ENCODE data around the gene ERBB2.

Gene ERBB2

DNA sequence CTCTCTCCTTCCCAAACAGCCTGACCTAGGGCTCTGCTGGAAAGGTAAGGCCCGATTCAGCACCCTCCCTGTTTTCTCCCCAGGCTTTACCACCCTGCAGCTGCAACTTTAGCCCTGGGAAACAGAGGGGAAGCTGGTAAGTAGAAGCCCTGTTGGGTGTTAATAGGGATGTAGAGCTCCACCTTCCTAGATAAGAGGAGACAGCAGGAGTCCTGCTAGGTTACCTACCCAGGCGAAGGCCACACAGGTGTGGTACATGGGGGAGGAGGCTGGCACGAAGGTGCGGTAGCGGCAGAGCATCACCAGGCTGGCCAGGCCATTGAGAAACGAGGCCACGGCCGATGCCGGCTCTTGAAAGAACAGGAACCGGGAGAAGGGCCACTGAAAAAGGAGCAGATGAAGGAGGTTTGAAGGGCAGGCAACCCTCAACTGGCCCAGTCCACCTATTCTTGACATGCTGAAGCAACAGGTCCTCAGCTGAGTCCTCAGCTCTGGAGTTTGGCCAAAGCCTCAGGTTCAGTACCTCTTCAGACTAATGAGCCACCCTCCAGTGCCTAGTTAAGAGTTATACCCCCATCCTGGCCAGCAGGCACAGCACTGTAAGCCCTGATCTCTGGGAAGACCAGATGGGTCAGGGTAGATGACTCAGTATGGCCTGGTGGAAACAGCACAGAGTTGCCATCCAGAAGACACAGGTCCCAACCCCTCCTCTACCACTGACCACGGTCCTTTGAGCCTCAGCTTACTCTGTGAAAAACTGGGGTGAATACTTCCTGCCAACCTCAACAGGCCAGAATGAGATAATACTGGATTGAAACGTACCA is 15.3 kb upstream of the ERBB2 start:
- Histone ChIP-seq H2AFZ (ENCODE audit: low read length) (no peak overlapping the region), H3K27ac (ENCODE audit: low read length) (no peak overlapping the region), H3K79me2 (ENCODE audit: low read length) (no peaks in the 10 kb centered on the region), H3K4me3 (ENCODE audit: low read length) (no peak overlapping the region), H3K9me2 (replicated peaks; ENCODE audit: insufficient read depth, low read length) (no peaks in the 10 kb centered on the region), H3K4me2 (ENCODE audit: low read depth, low read length) (no peak overlapping the region), H3K9me3 (replicated peaks; ENCODE audit: insufficient read depth, low read length) (no peaks in the 10 kb centered on the region), H3F3A (ENCODE audit: insufficient read depth, low read length) (peaks cover 19% of the 10 kb centered on the region), H3K27me3 (replicated peaks; ENCODE audit: insufficient read depth, low read length) (no peaks in the 10 kb centered on the region), H3K4me1 (ENCODE audit: low read length) (peaks cover 11% of the 10 kb centered on the region; the same call in 1 of the 2 replicates), H3K9ac (ENCODE audit: low read length) (no peak overlapping the region), H4K20me1 (ENCODE audit: insufficient read depth, low read length) (no peaks in the 10 kb centered on the region), H3K36me3 (replicated peaks; ENCODE audit: insufficient read depth, low read length) (no peaks in the 10 kb centered on the region)
- TF ChIP-seq, protein P1, sequence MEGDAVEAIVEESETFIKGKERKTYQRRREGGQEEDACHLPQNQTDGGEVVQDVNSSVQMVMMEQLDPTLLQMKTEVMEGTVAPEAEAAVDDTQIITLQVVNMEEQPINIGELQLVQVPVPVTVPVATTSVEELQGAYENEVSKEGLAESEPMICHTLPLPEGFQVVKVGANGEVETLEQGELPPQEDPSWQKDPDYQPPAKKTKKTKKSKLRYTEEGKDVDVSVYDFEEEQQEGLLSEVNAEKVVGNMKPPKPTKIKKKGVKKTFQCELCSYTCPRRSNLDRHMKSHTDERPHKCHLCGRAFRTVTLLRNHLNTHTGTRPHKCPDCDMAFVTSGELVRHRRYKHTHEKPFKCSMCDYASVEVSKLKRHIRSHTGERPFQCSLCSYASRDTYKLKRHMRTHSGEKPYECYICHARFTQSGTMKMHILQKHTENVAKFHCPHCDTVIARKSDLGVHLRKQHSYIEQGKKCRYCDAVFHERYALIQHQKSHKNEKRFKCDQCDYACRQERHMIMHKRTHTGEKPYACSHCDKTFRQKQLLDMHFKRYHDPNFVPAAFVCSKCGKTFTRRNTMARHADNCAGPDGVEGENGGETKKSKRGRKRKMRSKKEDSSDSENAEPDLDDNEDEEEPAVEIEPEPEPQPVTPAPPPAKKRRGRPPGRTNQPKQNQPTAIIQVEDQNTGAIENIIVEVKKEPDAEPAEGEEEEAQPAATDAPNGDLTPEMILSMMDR (IDR thresholded peaks at IDR 0.05; ENCODE audit: low read length), result no peak
- TF ChIP-seq EZH2 (optimal IDR thresholded peaks at IDR 0.05; ENCODE audit: low read depth, low read length) (no peak), EZH2phosphoT487 (IDR thresholded peaks at IDR 0.05; ENCODE audit: low read length) (no peak)
- DNase-seq, result no peak

DNA sequence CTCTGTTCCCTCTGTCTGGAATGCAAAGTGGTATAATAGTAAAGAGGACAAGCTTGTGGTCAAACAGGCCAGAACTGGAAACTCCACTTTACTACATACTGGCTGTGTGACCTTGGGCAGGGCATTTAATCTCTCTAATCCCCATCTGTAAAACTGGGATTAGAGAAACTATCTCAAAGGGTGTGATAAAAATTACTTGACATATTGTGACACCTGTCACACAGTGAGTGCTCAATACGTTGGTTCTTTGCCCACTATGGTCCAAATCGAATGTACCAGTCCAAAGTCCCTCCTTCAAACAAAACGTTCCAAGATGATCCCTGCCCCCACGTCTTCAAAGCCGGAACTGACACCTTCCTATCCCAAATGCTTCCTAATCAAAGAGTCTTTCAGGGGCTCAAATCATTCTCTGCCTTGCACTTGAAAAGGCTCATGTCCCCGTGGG is 12.7 kb upstream of the ERBB2 start:
- H3K9me3 ChIP-seq (replicated peaks; ENCODE audit: insufficient read depth, low read length), result no peaks in the 10 kb centered on the region
- peak overlapping the region; percentile 96 for H3K4me3 ChIP-seq (ENCODE audit: low read length)
- peak overlapping the region; percentile 82 for H3K4me2 ChIP-seq (ENCODE audit: low read depth, low read length)
- H2AFZ ChIP-seq (ENCODE audit: low read length), result peak overlapping the region; percentile 91
- H3K9ac ChIP-seq (ENCODE audit: low read length), result peak overlapping the region; percentile 81; the same call in 1 of the 2 replicates
- H3F3A ChIP-seq (ENCODE audit: insufficient read depth, low read length), result peaks cover 19% of the 10 kb centered on the region
- no peaks in the 10 kb centered on the region for H3K36me3 ChIP-seq (replicated peaks; ENCODE audit: insufficient read depth, low read length)
- H3K79me2 ChIP-seq (ENCODE audit: low read length), result no peaks in the 10 kb centered on the region
- H3K27ac ChIP-seq (ENCODE audit: low read length), result peak overlapping the region; percentile 94; the same call in 1 of the 2 replicates
- DNase-seq, result no peak
- no peaks in the 10 kb centered on the region for H3K27me3 ChIP-seq (replicated peaks; ENCODE audit: insufficient read depth, low read length)
- H3K9me2 ChIP-seq (replicated peaks; ENCODE audit: insufficient read depth, low read length), result no peaks in the 10 kb centered on the region
- TF ChIP-seq EZH2phosphoT487 (IDR thresholded peaks at IDR 0.05; ENCODE audit: low read length) (no peak), EZH2 (optimal IDR thresholded peaks at IDR 0.05; ENCODE audit: low read depth, low read length) (no peak)
- TF ChIP-seq, protein P1 (IDR thresholded peaks at IDR 0.05; ENCODE audit: low read length), result no peak
- H4K20me1 ChIP-seq (ENCODE audit: insufficient read depth, low read length), result no peaks in the 10 kb centered on the region
- H3K4me1 ChIP-seq (ENCODE audit: low read length), result peaks cover 11% of the 10 kb centered on the region; the same call in 1 of the 2 replicates

DNA sequence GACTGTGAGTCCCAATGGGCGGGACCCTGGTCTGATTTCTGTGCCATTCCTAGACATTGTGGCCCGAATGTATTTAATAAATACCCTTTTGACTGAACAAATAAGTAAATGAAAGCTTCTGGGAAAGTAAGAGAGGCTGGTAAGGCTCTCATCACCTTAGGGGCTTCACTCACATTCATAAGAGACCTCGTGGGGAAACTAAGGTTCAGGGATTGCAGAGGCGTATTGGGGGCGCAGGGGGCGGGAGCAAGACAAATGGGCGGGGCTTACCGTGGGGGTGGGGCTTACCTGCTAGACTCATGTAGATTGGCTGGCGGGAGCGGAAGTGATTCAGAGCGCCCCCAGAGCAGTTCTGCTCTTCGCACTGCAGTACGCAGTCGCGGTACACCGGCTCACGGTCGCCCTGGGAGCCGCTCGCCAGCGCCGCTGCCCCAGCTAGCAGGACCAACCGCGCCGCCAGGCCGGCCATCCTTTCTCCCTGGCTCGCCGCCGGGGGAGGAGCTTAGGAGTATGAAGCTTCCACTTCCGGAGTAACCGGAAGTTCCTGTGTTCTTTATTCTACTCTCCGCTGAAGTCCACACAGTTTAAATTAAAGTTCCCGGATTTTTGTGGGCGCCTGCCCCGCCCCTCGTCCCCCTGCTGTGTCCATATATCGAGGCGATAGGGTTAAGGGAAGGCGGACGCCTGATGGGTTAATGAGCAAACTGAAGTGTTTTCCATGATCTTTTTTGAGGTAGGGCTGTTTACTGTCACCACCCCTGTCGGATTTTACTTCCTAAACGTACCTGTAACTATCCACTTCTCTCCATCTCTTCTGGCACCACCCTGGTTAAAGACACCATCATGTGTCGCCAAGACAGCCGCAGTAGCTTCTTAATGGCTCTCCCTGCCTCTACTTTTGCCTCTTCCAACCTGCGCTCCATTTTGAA is 12.1 kb upstream of the ERBB2 start, which contains the start of gene PGAP3:
PGAP3 (minus strand) TSS at position 512 of the 929 bp plus-strand sequence; CDS start at position 469, 43 bp downstream.
- Histone ChIP-seq H3K27me3 (replicated peaks; ENCODE audit: insufficient read depth, low read length) (no peaks in the 10 kb centered on the region), H3K4me3 (ENCODE audit: low read length) (peak within 1 kb of the TSS; percentile 96), H3K79me2 (ENCODE audit: low read length) (no peaks in the 10 kb centered on the region), H3K9ac (ENCODE audit: low read length) (peak within 1 kb of the TSS; percentile 81), H4K20me1 (ENCODE audit: insufficient read depth, low read length) (no peaks in the 10 kb centered on the region), H3K9me3 (replicated peaks; ENCODE audit: insufficient read depth, low read length) (no peaks in the 10 kb centered on the region), H3K27ac (ENCODE audit: low read length) (peak within 1 kb of the TSS; percentile 94), H2AFZ (ENCODE audit: low read length) (peak within 1 kb of the TSS; percentile 91), H3K4me1 (ENCODE audit: low read length) (peaks cover 11% of the 10 kb centered on the region; the same call in 1 of the 2 replicates), H3F3A (ENCODE audit: insufficient read depth, low read length) (peaks cover 19% of the 10 kb centered on the region), H3K9me2 (replicated peaks; ENCODE audit: insufficient read depth, low read length) (no peaks in the 10 kb centered on the region), H3K36me3 (replicated peaks; ENCODE audit: insufficient read depth, low read length) (no peaks in the 10 kb centered on the region), H3K4me2 (ENCODE audit: low read depth, low read length) (peak within 1 kb of the TSS; percentile 82)
- TF ChIP-seq EZH2phosphoT487 (IDR thresholded peaks at IDR 0.05; ENCODE audit: low read length) (no peak), EZH2 (optimal IDR thresholded peaks at IDR 0.05; ENCODE audit: low read depth, low read length) (no peak)
- TF ChIP-seq, protein P1 (IDR thresholded peaks at IDR 0.05; ENCODE audit: low read length), result no peak
- peak; percentile 92 for DNase-seq
